Calu3 (cell line): ENCODE measurements around the gene SEMA6D. TPM values are rescaled to one million over a fixed set of nuclear protein-coding genes. Genes with fewer than 3 reads are reported as not detected.

Source experiments
- BruUV-seq: library from RNA; stranded (reverse); fragments of 400-500 nt; replicated peaks from 2 replicates; lab custom pipeline; 2021; lab: Mats Ljungman, UMichigan
- CTCF ChIA-PET: fragments of 300-600 bp; sonication (Branson Sonifier 250); formaldehyde crosslinking; loops from one replicate; lab custom pipeline; 2022; ENCODE audit warnings: antibody characterized with exemption; lab: Charles Lee
- DNase-seq: peaks from one replicate; pipeline ENCODE4 v3.0.0; 2022
- H3K27ac Mint-ChIP-seq: one replicate; pipeline ENCODE4 v1.8.0; 2022; ENCODE audit warnings: mixed read lengths; ENCODE audit not compliant: unreplicated experiment
- H3K27me3 Mint-ChIP-seq: one replicate; pipeline ENCODE4 v1.8.0; 2022; ENCODE audit warnings: mixed read lengths; ENCODE audit not compliant: unreplicated experiment
- H3K36me3 Mint-ChIP-seq: one replicate; pipeline ENCODE4 v1.8.0; 2022; ENCODE audit warnings: mild to moderate bottlenecking, moderate library complexity, mixed read lengths; ENCODE audit not compliant: insufficient read depth, unreplicated experiment
- H3K4me1 Mint-ChIP-seq: one replicate; pipeline ENCODE4 v1.8.0; 2022; ENCODE audit warnings: mild to moderate bottlenecking, low read depth, mixed read lengths; ENCODE audit not compliant: unreplicated experiment
- H3K4me3 Mint-ChIP-seq: one replicate; pipeline ENCODE4 v1.8.0; 2022; ENCODE audit warnings: mild to moderate bottlenecking, low read depth, moderate library complexity, mixed read lengths; ENCODE audit not compliant: unreplicated experiment
- H3K9me3 Mint-ChIP-seq: one replicate; pipeline ENCODE4 v1.8.0; 2022; ENCODE audit warnings: low read depth, mixed read lengths; ENCODE audit not compliant: unreplicated experiment
- intact Hi-C: fragments of 100-400 bp; cut with micrococcal nuclease; formaldehyde crosslinking; loops from one replicate; pipeline ENCODE4 v1.10.0; 2022; ENCODE audit not compliant: unreplicated experiment
- total RNA-seq: library from RNA; stranded (reverse); gene quantifications from 2 replicates; pipeline ENCODE4 v1.2.3, GENCODE V29; 2022
- TF ChIP-seq, protein P1 (sequence below): fragments of 200-600 bp; IDR thresholded peaks from one replicate; pipeline ENCODE4 v1.8.0; 2022; ENCODE audit warnings: antibody characterized with exemption; ENCODE audit not compliant: unreplicated experiment

Gene SEMA6D
- total RNA-seq, 1 experiment from 2014 or later = not detected

DNA sequence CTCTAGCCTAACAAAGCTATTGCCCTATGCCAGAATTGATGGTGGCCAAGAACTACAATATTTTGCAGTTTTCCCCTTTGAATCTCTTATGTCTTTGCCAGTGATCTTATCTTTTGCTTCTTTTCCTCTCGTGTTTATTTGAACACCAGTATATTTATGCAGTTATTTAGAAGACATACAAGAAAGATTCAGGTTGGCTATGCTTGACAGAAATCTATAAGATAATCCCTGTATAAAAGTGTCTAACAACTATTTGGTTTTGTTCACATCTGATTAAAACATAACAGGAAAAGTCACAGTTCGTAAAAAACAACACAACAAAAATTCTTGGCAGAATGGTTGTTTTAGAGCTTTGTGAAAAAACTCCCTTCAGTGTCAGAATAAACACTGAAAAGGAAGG, 63.7 kb downstream of the SEMA6D start:
- no peak overlapping the region for H3K4me3 Mint-ChIP-seq
- no peaks in the 10 kb centered on the region for H3K27me3 Mint-ChIP-seq
- CTCF ChIA-PET = no interaction called here
- DNase-seq = no peak
- BruUV-seq = no TSS peak
- H3K27ac Mint-ChIP-seq = no peak overlapping the region
- H3K9me3 Mint-ChIP-seq = no peaks in the 10 kb centered on the region
- intact Hi-C loops = no loop called here
- H3K4me1 Mint-ChIP-seq = no peaks in the 10 kb centered on the region
- no peaks in the 10 kb centered on the region for H3K36me3 Mint-ChIP-seq
- TF ChIP-seq, protein P1, sequence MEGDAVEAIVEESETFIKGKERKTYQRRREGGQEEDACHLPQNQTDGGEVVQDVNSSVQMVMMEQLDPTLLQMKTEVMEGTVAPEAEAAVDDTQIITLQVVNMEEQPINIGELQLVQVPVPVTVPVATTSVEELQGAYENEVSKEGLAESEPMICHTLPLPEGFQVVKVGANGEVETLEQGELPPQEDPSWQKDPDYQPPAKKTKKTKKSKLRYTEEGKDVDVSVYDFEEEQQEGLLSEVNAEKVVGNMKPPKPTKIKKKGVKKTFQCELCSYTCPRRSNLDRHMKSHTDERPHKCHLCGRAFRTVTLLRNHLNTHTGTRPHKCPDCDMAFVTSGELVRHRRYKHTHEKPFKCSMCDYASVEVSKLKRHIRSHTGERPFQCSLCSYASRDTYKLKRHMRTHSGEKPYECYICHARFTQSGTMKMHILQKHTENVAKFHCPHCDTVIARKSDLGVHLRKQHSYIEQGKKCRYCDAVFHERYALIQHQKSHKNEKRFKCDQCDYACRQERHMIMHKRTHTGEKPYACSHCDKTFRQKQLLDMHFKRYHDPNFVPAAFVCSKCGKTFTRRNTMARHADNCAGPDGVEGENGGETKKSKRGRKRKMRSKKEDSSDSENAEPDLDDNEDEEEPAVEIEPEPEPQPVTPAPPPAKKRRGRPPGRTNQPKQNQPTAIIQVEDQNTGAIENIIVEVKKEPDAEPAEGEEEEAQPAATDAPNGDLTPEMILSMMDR = no peak

DNA sequence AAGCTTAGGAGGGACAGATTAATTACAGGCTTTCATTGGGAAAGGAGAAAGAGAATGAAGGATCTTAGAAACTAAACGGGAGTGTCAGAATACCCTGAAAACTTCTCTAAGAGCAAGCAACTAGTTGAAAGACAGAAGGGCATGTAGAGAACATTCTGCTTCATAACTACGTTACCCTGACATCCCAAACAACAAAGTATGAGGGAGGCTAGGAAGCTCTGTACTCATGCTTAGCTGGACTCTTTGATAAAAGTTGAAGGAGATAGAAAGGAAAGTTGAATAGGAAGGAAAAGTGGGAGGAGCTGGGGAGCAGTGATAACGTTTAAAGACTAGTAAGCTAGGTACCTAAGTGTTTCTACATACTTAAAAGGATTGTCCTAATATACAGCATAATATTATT, 64.2 kb downstream of the SEMA6D start:
- CTCF ChIA-PET = no interaction called here
- Mint-ChIP-seq H3K4me1 (no peaks in the 10 kb centered on the region), H3K9me3 (no peaks in the 10 kb centered on the region), H3K27ac (no peak overlapping the region), H3K27me3 (no peaks in the 10 kb centered on the region), H3K4me3 (no peak overlapping the region), H3K36me3 (no peaks in the 10 kb centered on the region)
- intact Hi-C loops = no loop called here
- TF ChIP-seq, protein P1 = no peak
- no peak for DNase-seq
- BruUV-seq = no TSS peak

DNA sequence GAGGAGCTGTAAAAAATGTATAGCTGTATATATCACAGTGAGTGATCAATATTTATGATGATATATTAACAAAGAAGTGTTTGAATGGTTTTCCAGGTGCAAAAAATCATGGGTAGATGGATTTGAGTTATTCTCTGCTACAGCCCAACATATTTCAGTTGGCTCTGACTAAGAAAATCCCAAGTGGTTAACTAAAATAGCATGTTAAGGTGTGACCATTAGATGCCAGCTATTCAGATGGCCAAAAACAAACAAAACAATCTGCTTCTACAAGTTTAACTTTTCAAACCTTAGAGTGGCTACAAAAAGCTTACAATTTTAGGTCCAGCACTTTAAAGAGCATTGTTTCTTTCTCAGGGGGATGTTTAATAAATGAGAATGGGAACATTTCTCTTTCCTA, 67.5 kb downstream of the SEMA6D start:
- Mint-ChIP-seq H3K9me3 (peaks cover 3% of the 10 kb centered on the region), H3K36me3 (no peaks in the 10 kb centered on the region), H3K4me1 (no peaks in the 10 kb centered on the region), H3K27ac (no peak overlapping the region), H3K4me3 (no peak overlapping the region), H3K27me3 (no peaks in the 10 kb centered on the region)
- DNase-seq = no peak
- TF ChIP-seq, protein P1 = no peak
- BruUV-seq = no TSS peak
- CTCF ChIA-PET = no interaction called here
- intact Hi-C loops = no loop called here

DNA sequence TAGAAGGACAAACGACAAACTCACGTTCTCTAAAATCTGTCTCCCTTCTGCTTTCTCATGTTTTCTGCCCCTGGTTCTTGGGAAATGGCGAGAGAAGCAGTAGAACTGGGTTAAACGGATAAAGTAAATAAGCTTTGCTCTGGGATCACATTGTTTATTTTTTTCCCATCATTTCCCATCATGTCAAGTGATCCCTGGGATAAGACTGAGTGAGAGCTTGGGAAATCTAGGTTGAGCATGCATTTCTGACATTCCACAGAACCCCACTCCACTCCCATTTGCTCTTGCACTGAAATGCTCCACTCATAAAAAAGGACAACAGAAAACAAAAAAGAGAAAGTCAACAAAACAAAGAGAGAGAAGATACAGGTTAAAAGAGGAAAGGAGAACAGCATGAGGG, 69.1 kb downstream of the SEMA6D start:
- BruUV-seq = no TSS peak
- DNase-seq = no peak
- Mint-ChIP-seq H3K27ac (no peak overlapping the region), H3K36me3 (no peaks in the 10 kb centered on the region), H3K4me3 (no peak overlapping the region), H3K27me3 (no peaks in the 10 kb centered on the region), H3K9me3 (peaks cover 3% of the 10 kb centered on the region), H3K4me1 (no peaks in the 10 kb centered on the region)
- CTCF ChIA-PET = no interaction called here
- intact Hi-C loops = no loop called here
- TF ChIP-seq, protein P1 = no peak
